Vagina (tissue), 2 donors: ENCODE data around the gene PDLIM1.

Source experiments
- CTCF ChIP-seq, 3 experiments: fragments of 450-650 bp in 2 of 3; fragments of 200-600 bp in 1 of 3; sonication (generic) in 1 of 3; IDR thresholded peaks; one replicate each; pipeline ENCODE4 v1.5.1; 2017 to 2019; ENCODE audit warnings: antibody characterized with exemption in 3 of 3, mild to moderate bottlenecking in 2 of 3, moderate library complexity in 2 of 3
- POLR2A ChIP-seq, 2 donors: fragments of 450-650 bp; IDR thresholded peaks; one replicate each; pipeline ENCODE4 v1.6.1; 2017; ENCODE audit warnings: antibody characterized with exemption in 2 of 2, mild to moderate bottlenecking in 2 of 2, moderate library complexity in 2 of 2
- POLR2AphosphoS5 ChIP-seq, 2 donors: sonication (generic); formaldehyde crosslinking; IDR thresholded peaks; one replicate each; pipeline ENCODE4 v1.9.0; 2017; ENCODE audit warnings: antibody characterized with exemption in 2 of 2, mild to moderate bottlenecking in 2 of 2, low read depth in 1 of 2; ENCODE audit not compliant: insufficient read depth in 1 of 2

GRCh38 chr10:95300022-95300539 lies 9.3 kb upstream of the PDLIM1 start:
- TF ChIP-seq CTCF (IDR thresholded peaks at IDR 0.05) (no peak), POLR2A (IDR thresholded peaks at IDR 0.05) (no peak), POLR2AphosphoS5 (IDR thresholded peaks at IDR 0.05; ENCODE audit: insufficient read depth in 1 of 2, low read depth in 1 of 2) (no peak)
